Adipose tissue (tissue), 3 donors: ENCODE data around the gene CREM. TPM values are rescaled to one million over a fixed set of nuclear protein-coding genes. Genes with fewer than 3 reads are reported as not detected.
A peak's percentile ranks its signal among the peaks of the same experiment; 100 is the strongest.

ENCODE experiments used
- H3K27ac ChIP-seq: one replicate; pipeline ENCODE4 v1.5.1; 2013; ENCODE audit warnings: low read depth, low read length
- WGBS, 3 donors: extraction: QIAGEN DNeasy Blood & Tissue Kit; methylation state at CpG; one replicate each; pipeline ENCODE4 v1.1.7; 2013; 5-methylcytosine and 5-hydroxymethylcytosine counted together
- polyA plus RNA-seq, 3 donors: library from polyadenylated mRNA; stranded (reverse); fragments of 200-250 nt; gene quantifications; one replicate each; pipeline ENCODE4 v1.2.3, GENCODE V29; 2013
- donor health status: healthy with polysubstance abuse.
- donor health status: Bipolar disorder and iron deficiency.
- donor health status: healthy.

Gene CREM
- polyA plus RNA-seq, 3 donors: 16.6 to 143 (median 75.4) TPM

DNA sequence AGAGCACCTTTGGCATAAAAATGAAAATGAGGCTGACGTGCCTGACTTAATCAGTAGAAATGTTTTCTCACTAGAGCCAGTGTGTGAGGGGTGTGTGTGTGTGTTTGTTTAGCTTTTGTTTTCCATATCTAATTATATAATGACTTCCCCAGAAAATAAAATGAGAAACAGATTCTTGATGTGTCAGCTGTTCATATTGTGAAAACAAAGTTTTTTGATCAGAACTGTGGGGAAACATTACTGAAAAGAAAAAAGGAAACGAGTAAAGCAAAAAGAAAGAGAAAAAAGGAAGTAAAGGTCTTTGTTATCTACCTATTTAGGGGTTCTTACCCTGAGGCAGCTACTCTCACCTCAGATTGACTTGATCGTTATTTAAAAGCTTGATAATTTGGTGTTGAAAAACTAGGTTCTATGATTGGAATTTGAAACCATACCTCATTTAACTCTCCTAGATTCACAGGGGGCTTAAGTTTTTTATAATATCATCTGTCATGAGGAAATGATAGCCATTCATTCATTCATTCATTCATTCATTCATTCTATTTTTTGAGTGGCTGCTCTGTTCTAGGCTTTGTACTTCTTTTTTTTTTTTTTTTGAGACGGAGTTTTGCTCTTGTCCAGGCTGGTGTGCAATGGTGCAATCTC, 58.0 kb downstream of the CREM start:
- no peak overlapping the region for H3K27ac ChIP-seq
- WGBS, 3 donors: 56 to 58% (median 56%) methylated on average over 4 of the region's 4 CpGs

DNA sequence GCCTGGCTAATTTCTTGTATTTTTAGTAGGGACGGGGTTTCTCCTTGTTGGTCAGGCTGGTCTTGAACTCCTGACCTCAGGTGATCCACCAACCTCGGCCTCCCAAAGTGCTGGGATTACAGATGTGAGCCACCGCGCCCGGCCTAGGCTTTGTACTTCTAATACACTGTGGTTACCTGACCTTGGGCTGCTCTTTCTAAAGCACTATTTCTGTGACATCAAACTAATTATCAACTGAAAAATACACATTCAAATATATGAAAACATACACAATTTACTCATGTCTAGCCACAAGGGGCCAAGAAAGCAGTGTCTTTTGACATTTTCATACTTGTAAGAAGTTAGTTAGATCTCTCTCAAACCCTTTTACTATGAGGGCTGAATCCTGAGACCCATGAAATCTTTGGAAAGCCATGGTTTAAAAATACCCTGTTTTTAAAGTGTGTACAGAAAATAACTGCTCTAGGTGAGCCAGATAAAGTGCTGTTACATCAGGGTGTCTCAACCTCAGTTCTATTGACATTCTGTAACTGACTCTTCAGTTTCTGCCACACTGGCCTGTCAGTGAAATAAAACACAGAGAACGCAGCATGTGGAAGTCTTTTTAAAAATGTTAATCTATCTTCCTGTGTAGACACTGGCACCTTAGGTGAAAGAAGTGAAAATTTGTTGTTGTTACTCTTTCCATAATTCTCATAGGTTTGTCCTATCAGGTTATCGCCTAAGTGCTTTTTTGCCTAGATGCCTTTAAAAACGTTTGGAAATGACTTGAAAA, 58.8 kb downstream of the CREM start:
- WGBS, 3 donors: 87 to 89% (median 89%) methylated on average over 8 of the region's 8 CpGs
- H3K27ac ChIP-seq: no peak overlapping the region

- H3K27ac ChIP-seq: no peak overlapping the region
- WGBS, 3 donors: 95 to 96% (median 95%) methylated on average over 3 of the region's 3 CpGs
Measured at GRCh38 chr10:35188954-35189353, 62.3 kb downstream of the CREM start.

- no peak overlapping the region for H3K27ac ChIP-seq
- WGBS, 3 donors: 18 to 84% (median 25%) methylated on average over 2 of the region's 2 CpGs
Measured at GRCh38 chr10:35191523-35191922, 64.9 kb downstream of the CREM start.

DNA sequence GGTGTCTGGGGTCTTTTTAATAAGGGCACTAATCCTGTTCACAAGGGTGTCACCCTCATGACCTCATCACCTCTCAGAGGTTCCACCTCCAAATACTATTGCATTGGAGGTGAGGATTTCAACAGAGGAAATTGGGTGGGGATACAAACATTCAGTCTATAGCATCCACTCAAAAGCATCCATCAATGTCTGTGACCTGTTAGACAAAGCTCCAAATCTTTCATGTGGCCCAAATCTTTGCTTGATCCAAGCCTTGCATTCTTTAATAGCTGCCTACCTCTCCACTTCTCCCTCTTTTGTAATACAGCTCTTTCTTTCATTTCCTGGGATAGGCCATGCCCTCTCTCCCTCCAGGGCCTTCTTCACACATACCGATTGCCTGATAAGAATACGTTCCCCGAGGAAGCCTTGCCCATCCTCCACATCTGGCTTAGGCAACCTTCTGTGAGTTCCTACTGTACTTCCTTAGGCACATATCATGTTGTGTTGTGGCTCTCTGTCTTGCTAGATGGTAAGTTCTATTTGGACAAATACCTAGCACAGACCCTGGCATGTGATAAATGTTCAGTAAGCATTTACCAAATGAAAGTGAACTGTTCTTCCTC, 66.1 kb downstream of the CREM start:
- WGBS, 3 donors: 34 to 49% (median 44%) methylated on average over 3 of the region's 3 CpGs
- H3K27ac ChIP-seq: no peak overlapping the region

DNA sequence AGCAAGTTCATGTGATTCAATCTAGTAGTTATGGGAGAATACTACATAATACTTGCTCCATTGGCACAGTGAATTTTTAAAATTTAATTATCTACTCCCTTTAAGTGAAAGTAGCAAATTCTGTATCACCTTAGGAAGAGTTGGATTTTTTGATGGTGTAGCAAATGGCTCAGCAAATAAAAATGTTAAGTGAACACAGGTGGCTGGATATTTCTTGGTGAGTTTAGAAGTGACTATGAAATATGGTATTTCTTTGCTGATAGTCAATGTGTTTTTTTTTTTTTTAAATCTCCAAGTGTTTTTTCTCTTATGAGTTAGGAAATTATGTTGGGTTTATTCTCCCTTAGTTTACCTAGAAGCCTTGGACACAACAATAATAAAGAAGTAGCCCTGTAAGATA, 67.8 kb downstream of the CREM start:
- no peak overlapping the region for H3K27ac ChIP-seq

DNA sequence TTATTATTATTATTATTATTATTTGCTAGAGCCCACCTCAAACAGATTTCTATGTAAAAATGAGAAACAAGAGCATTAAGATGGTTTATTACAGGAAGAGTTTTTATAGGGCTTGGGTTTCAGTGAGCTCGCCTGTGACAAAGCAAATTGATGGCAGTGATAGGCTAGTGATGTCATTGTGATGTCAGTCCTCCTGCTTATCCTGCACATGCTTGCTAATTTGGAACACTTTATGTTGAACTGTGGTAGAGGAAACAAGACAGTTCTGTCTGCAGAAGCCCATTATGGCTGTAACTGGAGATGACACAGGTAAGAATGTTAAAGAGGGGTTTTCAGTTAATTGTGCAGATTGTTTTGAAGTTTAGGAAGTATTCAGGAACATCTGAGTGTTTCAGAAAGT, 68.3 kb downstream of the CREM start:
- 71 to 79% (median 72%) methylated on average over 1 of the region's 1 CpG for WGBS, 3 donors
- peak overlapping the region; percentile 40 for H3K27ac ChIP-seq

DNA sequence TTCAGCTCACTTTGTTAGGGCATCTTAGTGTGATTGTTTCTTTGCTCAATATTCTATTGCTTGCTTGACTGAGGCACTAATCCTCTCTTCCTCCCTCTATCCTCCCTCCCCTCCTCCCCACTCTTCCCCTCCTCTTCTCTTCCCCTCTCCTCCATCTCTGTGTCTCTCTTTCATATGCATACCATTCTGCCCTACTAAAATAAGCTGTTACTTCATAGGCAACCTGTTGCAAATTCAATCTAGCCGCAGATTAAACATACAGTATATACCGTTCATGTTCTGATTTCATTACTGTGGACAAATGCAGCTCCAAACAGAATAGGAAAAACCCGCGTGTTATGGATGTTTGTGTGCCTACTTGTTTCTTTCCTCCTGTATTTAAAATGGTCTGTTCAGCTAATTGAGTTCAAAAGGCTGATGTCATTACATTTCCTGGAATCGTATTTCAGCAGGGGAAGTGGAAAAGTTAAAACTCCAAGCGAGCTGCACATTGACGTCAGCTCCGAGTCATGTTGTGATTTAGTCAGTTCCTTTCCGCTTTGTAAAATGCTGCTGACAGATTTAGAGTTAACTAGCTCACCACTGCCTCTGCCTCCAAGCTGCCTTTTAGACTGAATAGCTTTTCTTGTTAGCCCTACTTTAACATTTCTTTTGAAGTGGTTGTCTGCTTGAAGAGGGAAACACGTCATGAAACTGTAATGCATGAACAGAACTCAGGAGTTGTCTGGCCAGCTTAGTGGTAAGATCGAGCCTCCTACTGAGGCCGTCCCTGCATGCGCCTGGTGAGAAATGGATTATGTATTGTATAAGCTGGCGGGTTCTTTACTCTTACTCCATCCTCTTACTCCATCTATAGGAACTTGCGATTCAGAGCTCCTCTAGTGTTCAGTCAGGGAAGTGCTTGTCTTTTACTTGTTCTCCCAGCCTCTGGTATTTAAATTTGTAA, 69.0 kb downstream of the CREM start:
- 0 to 1% (median 1%) methylated on average over 15 of the region's 15 CpGs for WGBS, 3 donors
- H3K27ac ChIP-seq: peak overlapping the region; percentile 76

DNA sequence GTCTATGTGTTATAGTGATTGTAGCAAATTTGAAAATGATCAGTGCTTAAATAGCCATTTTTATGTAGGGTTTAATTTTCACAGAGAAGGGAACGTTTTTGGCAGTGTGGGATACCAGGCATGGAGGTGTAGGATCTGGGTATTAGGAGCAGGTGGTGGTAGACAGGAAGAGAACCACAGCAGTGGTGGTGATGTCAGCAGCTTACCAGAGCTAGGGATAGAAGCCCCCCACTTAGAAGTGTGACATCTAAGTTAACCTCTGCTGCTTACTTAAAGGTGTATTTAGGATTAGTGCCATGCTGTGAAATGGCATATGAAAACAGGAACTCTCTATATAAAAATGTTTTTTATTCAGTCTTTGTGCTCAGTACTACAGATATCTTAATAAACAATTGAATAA, 73.8 kb downstream of the CREM start:
- no peak overlapping the region for H3K27ac ChIP-seq
- 43 to 76% (median 72%) methylated on average over 1 of the region's 1 CpG for whole genome bisulfite sequencing, 3 donors

- no peak overlapping the region for H3K27ac ChIP-seq
- 88 to 91% (median 90%) methylated on average over 4 of the region's 4 CpGs for WGBS, 3 donors
Measured at GRCh38 chr10:35201234-35201633, 74.6 kb downstream of the CREM start.

DNA sequence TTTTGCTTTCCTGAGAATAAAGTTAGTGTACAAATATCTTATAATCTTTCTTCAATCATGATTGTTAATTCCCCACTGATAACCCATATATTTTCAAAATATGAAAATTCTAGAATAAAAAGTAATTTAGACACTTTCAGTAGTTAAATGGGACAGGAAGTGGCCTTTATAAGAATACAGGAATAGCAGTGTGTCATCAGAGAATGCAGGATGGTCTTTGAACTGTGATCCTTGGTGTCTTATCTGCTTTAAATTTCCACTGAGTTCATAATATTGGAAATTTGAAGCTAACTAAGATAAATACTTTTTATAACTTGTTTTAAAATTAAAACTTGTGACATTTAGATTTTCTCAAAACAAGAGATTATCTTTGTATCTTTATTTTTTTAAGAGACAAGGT, 75.4 kb downstream of the CREM start:
- H3K27ac ChIP-seq: no peak overlapping the region

GRCh38 chr10:35203745-35204144, 77.1 kb downstream of the CREM start:
- no peak overlapping the region for H3K27ac ChIP-seq
- WGBS, 3 donors: 64 to 83% (median 75%) methylated on average over 4 of the region's 4 CpGs

- no peak overlapping the region for H3K27ac ChIP-seq
- 51 to 79% (median 58%) methylated on average over 4 of the region's 4 CpGs for WGBS, 3 donors
Measured at GRCh38 chr10:35204650-35205319, 78.1 kb downstream of the CREM start.

DNA sequence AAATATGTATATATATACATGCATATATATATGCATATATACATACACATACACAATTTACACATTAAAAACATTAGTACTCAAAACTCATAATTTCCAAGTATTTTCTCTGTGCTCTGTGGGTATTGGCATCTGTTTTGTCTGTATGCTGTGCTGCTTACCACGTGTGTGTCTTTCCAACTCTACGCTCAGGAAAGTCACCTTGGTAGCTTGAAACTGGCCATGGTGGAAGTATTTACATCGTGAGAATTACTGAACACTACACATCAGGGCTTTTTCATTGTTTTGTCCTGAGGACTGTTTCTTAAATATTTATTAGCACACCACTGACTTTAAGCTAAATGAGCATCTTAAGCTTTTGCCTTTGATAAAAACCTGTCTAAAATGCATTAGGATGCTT, 79.6 kb downstream of the CREM start:
- H3K27ac ChIP-seq: no peak overlapping the region
- WGBS, 3 donors: 88 to 93% (median 90%) methylated on average over 3 of the region's 3 CpGs

DNA sequence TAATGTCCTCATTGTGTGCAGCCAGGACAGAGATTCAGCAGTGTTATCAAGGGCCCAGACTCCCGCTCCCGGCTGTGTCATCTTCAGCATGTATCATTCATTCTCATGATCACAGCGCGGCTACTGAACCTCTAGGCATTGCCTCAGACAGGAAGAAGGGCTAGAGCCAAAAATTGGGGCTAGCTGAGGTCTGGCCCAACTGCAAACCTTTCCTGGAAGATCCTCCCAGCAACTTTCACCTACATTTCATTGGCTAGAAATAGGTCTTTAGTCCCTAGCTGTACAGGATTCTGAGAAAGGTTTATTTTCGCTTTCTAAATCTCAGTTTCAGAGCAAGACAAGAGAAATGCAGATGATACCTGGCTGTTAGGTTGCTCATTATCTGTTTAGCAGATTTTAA, 81.9 kb downstream of the CREM start:
- WGBS, 3 donors: 72 to 95% (median 75%) methylated on average over 5 of the region's 5 CpGs
- H3K27ac ChIP-seq: no peak overlapping the region

GRCh38 chr10:35208949-35209613, 82.4 kb downstream of the CREM start:
- H3K27ac ChIP-seq: no peak overlapping the region
- WGBS, 3 donors: 67 to 72% (median 70%) methylated on average over 7 of the region's 7 CpGs

DNA sequence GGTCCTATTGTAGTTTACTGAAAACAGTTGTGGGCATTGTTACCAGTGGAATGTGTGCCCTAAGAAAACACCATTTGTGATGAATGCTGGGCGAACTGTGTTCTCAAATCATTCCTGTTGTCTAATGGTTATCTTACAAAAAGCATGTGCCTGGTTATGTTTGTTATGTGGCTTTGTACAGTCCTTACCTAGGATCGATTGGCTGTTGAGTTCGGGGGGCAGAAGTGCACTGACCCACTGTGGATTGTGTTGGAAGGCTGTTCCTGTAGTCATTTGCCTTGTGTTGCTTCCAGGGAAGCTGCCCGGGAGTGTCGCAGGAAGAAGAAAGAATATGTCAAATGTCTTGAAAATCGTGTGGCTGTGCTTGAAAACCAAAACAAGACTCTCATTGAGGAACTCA, 84.3 kb downstream of the CREM start:
- no peak overlapping the region for H3K27ac ChIP-seq
- WGBS, 3 donors: 69 to 91% (median 81%) methylated on average over 6 of the region's 6 CpGs

DNA sequence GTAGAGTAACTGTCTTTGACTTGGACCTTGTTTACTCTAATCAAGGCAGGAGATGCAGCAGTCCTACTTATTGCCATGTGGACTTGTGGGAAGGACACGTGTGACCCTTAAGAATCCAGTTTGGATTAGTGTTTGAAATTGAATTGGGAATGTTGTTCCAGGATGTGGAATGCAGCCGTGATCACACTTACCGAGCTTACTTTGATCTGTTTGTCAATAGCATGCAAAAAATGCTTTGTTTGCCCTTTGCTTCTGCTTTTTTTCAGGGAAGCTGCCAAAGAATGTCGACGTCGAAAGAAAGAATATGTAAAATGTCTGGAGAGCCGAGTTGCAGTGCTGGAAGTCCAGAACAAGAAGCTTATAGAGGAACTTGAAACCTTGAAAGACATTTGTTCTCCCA, 84.7 kb downstream of the CREM start:
- WGBS, 3 donors: 33 to 47% (median 40%) methylated on average over 7 of the region's 7 CpGs
- no peak overlapping the region for H3K27ac ChIP-seq
